Measurements from ENCODE around the gene RSPH6A.

RSPH6A gene

GRCh38 chr19:45774765-45775164 lies 40.3 kb downstream of the RSPH6A start:
- no peak for TF ChIP-seq CTCF (conservative IDR thresholded peaks at IDR 0.05; ENCODE audit: low read length)

GRCh38 chr19:45773384-45773783 lies 41.7 kb downstream of the RSPH6A start:
- TF ChIP-seq CTCF (conservative IDR thresholded peaks at IDR 0.05; ENCODE audit: low read length): no peak
- H3K4me3 ChIP-seq (ENCODE audit: low read length): no peak overlapping the region
- no peak for DNase-seq (ENCODE audit: low read depth)

More at GRCh38 chr19:45774765-45775164, 40.3 kb downstream of the RSPH6A start:
- no peak overlapping the region for H3K4me3 ChIP-seq (ENCODE audit: low read length)
- DNase-seq (ENCODE audit: low read depth): no peak

GRCh38 chr19:45772912-45773311 lies 42.2 kb downstream of the RSPH6A start:
- H3K4me3 ChIP-seq (ENCODE audit: low read length): no peak overlapping the region
- no peak for TF ChIP-seq CTCF (conservative IDR thresholded peaks at IDR 0.05; ENCODE audit: low read length)
- DNase-seq (ENCODE audit: low read depth): no peak

- TF ChIP-seq CTCF (conservative IDR thresholded peaks at IDR 0.05; ENCODE audit: low read length): no peak
- no peak for DNase-seq (ENCODE audit: low read depth)
- no peak overlapping the region for H3K4me3 ChIP-seq (ENCODE audit: low read length)
Observed at GRCh38 chr19:45772130-45772840, 42.8 kb downstream of the RSPH6A start.

GRCh38 chr19:45771311-45771933 lies 43.7 kb downstream of the RSPH6A start:
- no peak for TF ChIP-seq CTCF (conservative IDR thresholded peaks at IDR 0.05; ENCODE audit: low read length)
- no peak for DNase-seq (ENCODE audit: low read depth)
- no peak overlapping the region for H3K4me3 ChIP-seq (ENCODE audit: low read length)

- peak; percentile 66 for TF ChIP-seq CTCF (conservative IDR thresholded peaks at IDR 0.05; ENCODE audit: low read length)
- H3K4me3 ChIP-seq (ENCODE audit: low read length): peak overlapping the region; percentile 58
- peak; percentile 98 for DNase-seq (ENCODE audit: low read depth)
Observed at GRCh38 chr19:45770192-45771101, 44.7 kb downstream of the RSPH6A start.

Measured in AG10803 (cell line).